IMR-90 (cell line): ENCODE data around the gene ATP2A3.

Source experiments
- BHLHE40 ChIP-seq: fragments of 150-350 bp; IDR thresholded peaks from 2 replicates; pipeline ENCODE4 v1.6.1; 2016; ENCODE audit warnings: mild to moderate bottlenecking, low read depth, low read length
- CEBPB ChIP-seq: IDR thresholded peaks from 2 replicates; pipeline ENCODE4 v1.6.1; 2012; ENCODE audit warnings: low read depth, low read length, improper control_type of control experiment
- CHD1 ChIP-seq: IDR thresholded peaks from 2 replicates; pipeline ENCODE4 v1.6.1; 2012; ENCODE audit warnings: low read depth, low read length, improper control_type of control experiment
- CTCF ChIP-seq: conservative IDR thresholded peaks from 2 replicates; pipeline ENCODE4 v1.5.1; 2012; ENCODE audit warnings: mild to moderate bottlenecking, low read depth, low read length, improper control_type of control experiment
- ELK1 ChIP-seq: fragments of 150-350 bp; IDR thresholded peaks from 2 replicates; pipeline ENCODE4 v1.6.1; 2016; ENCODE audit warnings: low read depth, mild to moderate bottlenecking, low read length, moderate library complexity, borderline replicate concordance
- FOS ChIP-seq: fragments of 150-350 bp; IDR thresholded peaks from 2 replicates; pipeline ENCODE4 v1.6.1; 2016; ENCODE audit warnings: low read depth, low read length
- NFE2L2 ChIP-seq: fragments of 150-350 bp; IDR thresholded peaks from 2 replicates; pipeline ENCODE4 v1.6.1; 2016; ENCODE audit warnings: low read depth, mild to moderate bottlenecking, low read length
- POLR2A ChIP-seq: IDR thresholded peaks from 2 replicates; pipeline ENCODE4 v1.6.1; 2012; ENCODE audit warnings: mild to moderate bottlenecking, low read depth, low read length
- RAD21 ChIP-seq: IDR thresholded peaks from 2 replicates; pipeline ENCODE4 v1.6.1; 2012; ENCODE audit warnings: low read length, improper control_type of control experiment
- RCOR1 ChIP-seq: IDR thresholded peaks from 2 replicates; pipeline ENCODE4 v1.6.1; 2012; ENCODE audit warnings: mild to moderate bottlenecking, low read length, improper control_type of control experiment; ENCODE audit not compliant: insufficient replicate concordance
- USF2 ChIP-seq: fragments of 150-350 bp; IDR thresholded peaks from 2 replicates; pipeline ENCODE4 v1.6.1; 2017; ENCODE audit warnings: mild to moderate bottlenecking, antibody characterized with exemption, low read length, low read depth

- TF ChIP-seq CTCF (no peak), POLR2A (no peak), BHLHE40 (no peak), RCOR1 (no peak), RAD21 (no peak), USF2 (no peak), ELK1 (no peak), CEBPB (no peak), NFE2L2 (no peak), FOS (no peak), CHD1 (no peak)
These were observed 37.2 kb downstream of the ATP2A3 start for GRCh38 chr17:3926860-3927627.
